GM19193 (cell line): ENCODE measurements around the gene ARID3A.

Experiments used
- POLR2A ChIP-seq: IDR thresholded peaks from 4 replicates; pipeline ENCODE4 v1.6.1; 2011; ENCODE audit not compliant: insufficient read depth, insufficient read length; ENCODE audit errors: extremely low read depth

Gene ARID3A

DNA sequence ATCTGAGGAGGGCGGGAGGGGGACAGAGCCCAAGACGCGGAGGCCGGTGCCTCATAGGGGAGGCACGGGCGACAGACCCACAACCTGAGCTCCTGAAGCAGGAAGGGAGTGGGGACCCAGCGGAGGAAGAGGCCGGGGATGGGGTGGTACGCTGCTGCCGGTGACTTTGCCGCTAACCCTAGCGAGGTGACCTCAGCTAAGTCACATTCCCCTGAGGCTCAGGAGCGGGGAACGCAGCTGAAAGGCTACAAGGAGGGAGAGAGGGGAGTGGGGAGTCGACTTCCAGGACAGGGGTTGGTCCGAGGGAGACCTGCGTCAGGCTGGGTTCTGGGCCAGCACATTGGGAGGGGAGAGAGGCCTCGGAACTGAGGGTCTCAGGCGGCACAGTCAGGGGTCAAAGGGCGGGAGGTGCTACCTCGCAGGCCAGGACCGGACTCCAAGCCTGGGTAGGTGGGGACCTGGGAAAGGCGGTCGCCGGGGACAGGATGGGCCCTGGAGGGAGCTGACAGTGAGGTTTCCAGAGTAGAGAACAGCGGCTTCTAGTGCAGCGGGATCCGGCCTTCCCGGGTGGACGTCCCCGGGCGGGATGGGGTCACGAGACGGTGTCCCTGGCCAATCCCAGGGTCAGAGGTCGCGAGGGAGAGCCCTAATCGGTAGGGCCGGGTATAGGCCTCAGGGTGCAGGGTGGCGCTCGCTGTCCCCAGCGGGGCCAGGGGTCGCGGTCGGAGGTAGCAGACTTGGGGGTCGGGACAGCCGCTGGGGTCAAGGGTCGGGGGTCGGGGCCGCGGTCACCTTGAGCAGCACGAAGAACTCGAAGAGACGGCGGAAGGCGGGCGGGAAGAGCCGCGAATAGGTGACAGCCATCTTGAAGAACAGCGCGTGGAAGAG is 94.4 kb downstream of the ARID3A start:
- no peak for TF ChIP-seq POLR2A

DNA sequence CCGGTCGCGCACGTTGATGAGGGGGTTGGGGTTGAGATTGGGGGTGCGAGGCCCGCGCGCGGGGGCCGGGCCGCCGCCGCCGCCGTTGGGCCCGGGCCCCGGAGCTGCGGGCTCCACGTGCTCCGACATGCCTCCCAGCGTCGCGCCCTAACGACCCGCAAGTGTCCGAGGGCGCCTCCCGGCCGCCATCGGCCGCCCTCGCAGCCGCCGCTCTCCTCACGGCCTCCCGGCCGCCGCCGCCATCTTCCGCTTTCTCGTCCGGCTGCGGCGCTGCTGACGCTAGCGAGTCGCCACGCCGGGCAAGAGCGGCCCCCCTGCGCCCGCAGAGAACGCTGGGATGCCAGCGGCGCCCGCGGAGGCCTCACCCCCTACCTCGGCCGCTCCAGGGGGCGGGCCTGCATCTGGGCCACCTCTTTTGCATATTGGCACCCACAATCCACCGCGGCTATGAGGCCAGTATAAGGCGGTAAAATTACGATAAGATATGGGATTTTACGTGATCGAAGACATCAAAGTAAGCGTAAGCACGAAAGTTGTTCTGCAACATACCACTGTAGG is 95.1 kb downstream of the ARID3A start, which contains the start of gene TMEM259:
TSS of gene TMEM259 (minus strand) at position 256 of the 558 bp plus-strand sequence. CDS start at position 129, 127 bp downstream.
- TF ChIP-seq POLR2A, result peak; percentile 80
